ENCODE results near the gene METTL17.

The METTL17 gene

GRCh38 chr14:21042918-21043317 lies 53.1 kb downstream of the METTL17 start:
- TF ChIP-seq GATA3 (IDR thresholded peaks at IDR 0.05; ENCODE audit: low read depth, low read length) (no peak), GATA2 (IDR thresholded peaks at IDR 0.05; ENCODE audit: low read depth, low read length) (no peak)

DNA sequence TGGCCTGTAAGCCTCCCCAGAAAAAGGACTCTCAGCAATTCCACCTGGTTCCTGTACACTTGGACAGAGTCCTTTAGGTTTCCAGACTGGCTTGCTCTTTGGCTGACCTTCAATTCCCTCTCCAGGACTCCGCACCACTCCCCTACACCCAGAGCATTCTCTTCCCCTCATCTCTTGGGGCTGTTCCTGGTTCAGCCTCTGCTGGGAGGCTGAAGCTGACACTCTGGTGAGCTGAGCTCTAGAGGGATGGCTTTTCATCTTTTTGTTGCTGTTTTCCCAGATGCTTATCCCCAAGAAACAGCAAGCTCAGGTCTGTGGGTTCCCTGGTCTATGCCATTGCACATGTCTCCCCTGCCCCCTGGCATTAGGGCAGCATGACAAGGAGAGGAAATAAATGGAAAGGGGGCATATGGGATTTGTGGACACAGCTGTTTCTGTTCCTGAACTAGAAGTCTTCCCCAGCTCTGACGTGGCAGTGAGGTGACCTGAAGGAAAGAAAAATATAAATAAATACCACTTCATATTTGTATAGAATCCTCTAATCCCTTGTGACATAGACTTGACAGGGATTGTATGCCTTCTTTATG lies 53.7 kb downstream of the METTL17 start:
- TF ChIP-seq GATA2 (IDR thresholded peaks at IDR 0.05; ENCODE audit: low read depth, low read length) (no peak), GATA3 (IDR thresholded peaks at IDR 0.05; ENCODE audit: low read depth, low read length) (no peak)

DNA sequence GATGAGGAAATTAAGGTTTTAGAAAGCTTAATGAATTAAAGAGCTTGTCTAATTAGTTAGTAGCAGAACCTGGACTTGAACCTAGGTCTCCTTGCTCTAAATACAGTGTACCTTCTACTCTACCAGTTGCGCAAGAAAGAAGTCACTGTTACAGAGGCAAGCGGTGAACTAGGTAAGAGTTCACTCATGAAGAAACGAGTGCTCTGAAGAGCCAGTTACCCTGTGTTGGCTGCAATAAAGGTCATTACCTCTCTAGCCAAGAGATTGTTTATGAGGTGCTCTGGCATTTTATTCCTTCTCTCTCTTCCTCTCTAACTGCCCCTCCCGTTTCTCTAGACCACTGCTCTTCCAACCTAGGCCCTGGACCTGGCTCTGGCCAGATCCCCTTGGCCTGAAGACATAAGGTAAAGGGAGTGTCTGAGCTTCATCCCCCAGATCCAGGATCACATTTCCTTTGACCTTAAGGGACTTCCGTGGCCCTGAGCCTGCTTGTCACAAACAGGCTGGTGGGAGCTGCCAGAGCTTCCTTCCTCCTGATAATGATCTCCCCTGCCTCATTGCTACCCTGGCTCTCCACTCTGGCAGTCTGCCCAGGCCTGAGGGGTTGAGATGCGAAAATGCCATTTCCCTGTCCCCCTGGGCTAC lies 54.3 kb downstream of the METTL17 start:
- TF ChIP-seq GATA2 (IDR thresholded peaks at IDR 0.05; ENCODE audit: low read depth, low read length) (peak; percentile 90), GATA3 (IDR thresholded peaks at IDR 0.05; ENCODE audit: low read depth, low read length) (peak; percentile 56; the same call in 1 of the 2 replicates)
